GM18519 (cell line): ENCODE data around the gene PEX14.

Experiments
- ATAC-seq: cut with Tn5 transposase; IDR thresholded peaks from one replicate; pipeline ENCODE4 v1.9.1; 2021; ENCODE audit warnings: mild to moderate bottlenecking, moderate library complexity; ENCODE audit not compliant: unreplicated experiment, low FRiP score

The PEX14 gene

DNA sequence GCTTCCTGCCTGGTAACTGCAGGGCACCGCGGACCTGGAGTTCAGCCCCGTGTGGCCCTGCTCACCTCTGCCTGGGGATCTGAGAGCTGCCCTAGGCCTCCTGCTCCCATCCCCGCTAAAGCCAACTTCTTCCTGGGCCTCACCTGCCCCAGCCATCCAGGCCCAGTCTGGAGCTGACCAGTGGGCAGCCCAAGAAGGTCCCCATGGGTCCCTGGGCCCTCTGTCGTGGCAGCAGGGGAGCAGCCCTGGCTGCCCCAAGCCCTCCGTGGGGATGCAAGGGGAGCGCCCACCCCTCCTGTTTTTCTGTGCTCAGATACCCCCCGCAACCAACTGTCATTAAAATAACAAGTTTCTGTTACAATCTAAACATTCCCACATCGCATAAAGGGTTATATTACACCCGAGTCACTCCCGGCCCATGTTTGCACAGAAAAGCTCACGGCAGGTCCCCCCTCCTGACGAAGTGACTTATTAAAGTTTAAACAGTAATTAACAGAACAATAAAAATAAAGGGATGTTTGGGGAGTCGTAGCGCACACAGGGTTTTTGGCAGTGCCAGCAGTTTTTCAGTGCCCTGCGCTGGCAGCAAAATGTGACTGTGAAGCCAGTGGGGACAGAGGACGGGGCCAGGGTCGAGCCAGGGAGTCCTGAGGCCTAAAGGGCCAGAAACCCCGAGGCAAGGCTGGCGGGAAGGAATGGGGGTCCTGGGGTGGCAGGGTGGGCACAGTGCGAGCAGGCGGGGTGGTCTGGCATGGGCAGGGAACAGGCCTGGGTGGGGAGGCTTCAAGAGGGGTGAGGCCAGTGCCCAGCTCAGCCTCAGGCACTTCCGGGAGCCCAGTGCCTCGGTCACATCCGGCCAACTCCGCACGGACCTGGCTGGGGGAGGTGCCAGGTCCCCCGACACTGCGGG is 200.2 kb downstream of the PEX14 start:
- ATAC-seq: no peak

DNA sequence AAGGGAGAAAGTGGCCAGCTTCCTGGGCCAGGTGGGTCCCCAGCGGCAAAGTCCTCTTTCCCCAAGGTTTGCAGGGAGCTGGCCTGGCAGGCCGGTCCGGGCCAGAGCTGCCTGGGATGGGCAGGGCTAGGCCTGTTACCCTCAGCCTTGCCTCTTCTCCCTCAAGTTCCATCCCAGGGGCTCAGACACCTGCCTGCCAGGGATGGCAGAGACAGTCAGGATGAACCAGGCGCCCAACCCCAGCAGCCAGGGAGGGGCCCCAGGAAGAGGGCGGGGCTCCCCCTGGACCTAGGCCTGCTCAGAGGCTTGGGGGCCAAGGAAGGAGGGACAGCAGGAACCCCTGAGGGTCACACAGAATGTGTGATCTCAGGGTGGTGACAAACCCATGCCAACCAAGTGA is 201.1 kb downstream of the PEX14 start:
- no peak for ATAC-seq

DNA sequence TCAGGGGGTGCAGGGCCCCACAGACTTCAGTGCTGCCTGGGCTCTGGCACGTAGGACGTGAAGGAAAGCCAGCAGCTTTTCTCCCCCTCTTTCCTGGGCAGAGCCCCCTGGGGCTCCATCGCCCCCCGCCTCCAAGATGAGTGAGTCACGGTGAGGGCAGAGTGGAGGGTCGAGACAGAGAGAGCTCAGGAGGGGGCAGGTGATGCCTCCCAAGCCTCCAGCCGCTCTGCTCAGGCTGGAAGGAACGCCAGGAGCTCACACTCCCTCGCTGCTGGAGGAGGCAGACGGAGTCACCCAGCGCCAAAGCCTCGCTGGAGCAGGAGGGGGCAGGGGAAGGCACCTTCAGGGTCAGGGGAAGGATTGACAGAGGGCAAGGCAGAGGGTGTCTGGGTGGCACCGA is 202.2 kb downstream of the PEX14 start:
- ATAC-seq: no peak

- ATAC-seq: no peak
Measured at GRCh38 chr1:10677491-10678391, 203.0 kb downstream of the PEX14 start.

GRCh38 chr1:10678402-10678801 is 203.7 kb downstream of the PEX14 start:
- no peak for ATAC-seq

- ATAC-seq: no peak
Measured at GRCh38 chr1:10678852-10679251, 204.1 kb downstream of the PEX14 start.

DNA sequence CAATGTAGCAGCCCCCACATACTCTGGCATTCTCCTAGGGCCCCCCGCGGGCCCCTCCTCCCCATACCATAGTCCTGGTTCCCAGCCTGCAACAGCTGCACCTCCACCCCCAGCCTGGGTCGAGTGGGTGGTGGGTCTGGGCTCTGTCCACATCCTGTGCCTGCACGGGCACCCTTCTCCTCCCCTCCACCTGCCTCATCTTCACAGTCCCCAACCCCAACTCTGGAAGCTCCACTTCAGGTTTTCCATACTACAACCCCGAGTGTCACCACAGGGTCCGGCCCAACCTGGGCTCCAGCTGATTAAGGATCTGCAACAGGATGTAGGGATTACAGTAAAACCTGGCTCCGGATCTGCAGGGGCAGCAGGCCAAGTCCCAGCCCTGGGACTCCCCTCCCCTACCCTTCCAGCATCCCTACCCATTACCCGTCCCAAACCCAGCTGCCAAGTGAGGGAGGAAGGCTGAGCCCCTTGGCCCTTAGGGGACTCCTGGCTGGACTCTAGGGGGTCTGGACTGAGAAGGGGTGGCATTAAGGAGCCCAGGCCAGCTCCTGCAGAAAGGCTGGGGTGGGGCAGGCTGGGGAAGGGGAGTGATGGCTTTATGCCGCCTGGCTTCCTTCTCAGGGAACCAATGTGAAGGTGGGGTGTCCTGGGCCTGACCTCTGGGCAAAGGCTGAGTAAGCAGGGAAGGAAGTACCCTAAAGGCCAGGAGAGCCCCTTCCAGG is 204.9 kb downstream of the PEX14 start:
- ATAC-seq: no peak
